ENCODE measurements around the gene F11R. TPM values are rescaled to one million over a fixed set of nuclear protein-coding genes. Genes with fewer than 3 reads are reported as not detected.

F11R gene
- total and polyA plus RNA-seq, 2 of the 13 experiments (the other 11 are each of a cell fraction or from before 2014, with no cell fraction given) = 95.8 to 105 TPM

DNA sequence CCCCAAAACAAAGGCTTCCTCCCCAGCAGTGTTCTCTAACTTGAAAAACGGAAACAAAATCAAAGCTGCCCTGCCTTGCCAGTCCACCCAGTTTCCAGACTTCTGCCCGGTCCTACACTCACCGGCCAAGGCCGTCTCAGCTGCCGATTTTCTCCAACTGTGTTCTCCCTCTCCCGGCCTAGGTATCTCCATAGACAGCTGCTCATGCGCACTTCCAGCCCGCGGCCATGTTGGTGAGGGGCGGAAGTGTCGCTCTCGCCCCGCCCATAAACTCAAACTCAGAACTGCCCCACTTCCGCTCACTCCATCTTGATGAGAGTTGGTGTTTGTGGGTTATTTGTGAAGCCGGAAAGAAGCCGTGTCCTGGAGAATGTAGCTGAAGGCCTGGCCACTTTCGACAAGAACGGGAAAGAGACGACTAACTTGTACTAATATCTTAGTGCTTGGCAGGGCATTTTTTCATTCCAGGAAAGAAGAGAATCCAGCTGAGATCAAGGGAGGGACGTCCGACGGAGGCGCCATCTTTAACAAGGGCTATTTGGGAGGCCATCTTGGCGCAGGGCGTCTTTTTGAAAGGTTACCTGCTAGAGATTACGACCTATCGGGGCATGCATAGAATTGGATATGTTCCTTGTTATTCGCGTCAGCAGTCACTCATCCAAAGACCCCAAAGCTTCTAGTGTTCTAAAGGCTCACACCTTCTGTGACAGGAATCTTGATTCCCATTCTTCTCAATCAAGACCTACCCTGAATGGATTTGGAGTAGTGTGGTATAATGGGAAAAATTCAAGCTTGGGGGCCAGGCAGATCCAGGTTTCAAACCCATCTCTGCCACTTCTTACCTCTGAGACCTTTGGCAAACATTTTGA is 25.0 kb upstream of the F11R start, which contains the start of gene USF1 (continued):
- TF ChIP-seq POGK (CRISPR knock-in tag; conservative IDR thresholded peaks at IDR 0.05) (0 out of 2 replicates have a peak, but pooled peaks have one; percentile 5), TOE1 (CRISPR knock-in tag; IDR thresholded peaks at IDR 0.05) (no peak), ZNF766 (CRISPR knock-in tag; IDR thresholded peaks at IDR 0.05; ENCODE audit: borderline replicate concordance) (no peak), ZFP41 (CRISPR knock-in tag; IDR thresholded peaks at IDR 0.05; ENCODE audit: borderline replicate concordance) (no peak), POLR2AphosphoS5 (IDR thresholded peaks at IDR 0.05; ENCODE audit: low read depth, low read length) (peak; percentile 91), ZBTB26 (CRISPR knock-in tag; IDR thresholded peaks at IDR 0.05; ENCODE audit: borderline replicate concordance) (no peak), TSC22D2 (CRISPR knock-in tag; IDR thresholded peaks at IDR 0.05; ENCODE audit: borderline replicate concordance) (no peak; the same call in 1 of the 2 replicates), RAD51 (IDR thresholded peaks at IDR 0.05; ENCODE audit: borderline replicate concordance) (no peak), TCF12 (IDR thresholded peaks at IDR 0.05) (no peak), TCF12 (CRISPR knock-in tag; IDR thresholded peaks at IDR 0.05) (no peak), PAWR (CRISPR knock-in tag; IDR thresholded peaks at IDR 0.05; ENCODE audit: borderline replicate concordance) (no peak), MAFF (IDR thresholded peaks at IDR 0.05; ENCODE audit: low read depth, low read length) (no peak; the same call in 1 of the 2 replicates), ZNF180 (CRISPR knock-in tag; IDR thresholded peaks at IDR 0.05; ENCODE audit: borderline replicate concordance, low read depth) (no peak), TAF1 (CRISPR knock-in tag; IDR thresholded peaks at IDR 0.05) (peak; percentile 76), ZNF552 (CRISPR knock-in tag; IDR thresholded peaks at IDR 0.05; ENCODE audit: borderline replicate concordance) (no peak)
- TF ChIP-seq, protein P1, sequence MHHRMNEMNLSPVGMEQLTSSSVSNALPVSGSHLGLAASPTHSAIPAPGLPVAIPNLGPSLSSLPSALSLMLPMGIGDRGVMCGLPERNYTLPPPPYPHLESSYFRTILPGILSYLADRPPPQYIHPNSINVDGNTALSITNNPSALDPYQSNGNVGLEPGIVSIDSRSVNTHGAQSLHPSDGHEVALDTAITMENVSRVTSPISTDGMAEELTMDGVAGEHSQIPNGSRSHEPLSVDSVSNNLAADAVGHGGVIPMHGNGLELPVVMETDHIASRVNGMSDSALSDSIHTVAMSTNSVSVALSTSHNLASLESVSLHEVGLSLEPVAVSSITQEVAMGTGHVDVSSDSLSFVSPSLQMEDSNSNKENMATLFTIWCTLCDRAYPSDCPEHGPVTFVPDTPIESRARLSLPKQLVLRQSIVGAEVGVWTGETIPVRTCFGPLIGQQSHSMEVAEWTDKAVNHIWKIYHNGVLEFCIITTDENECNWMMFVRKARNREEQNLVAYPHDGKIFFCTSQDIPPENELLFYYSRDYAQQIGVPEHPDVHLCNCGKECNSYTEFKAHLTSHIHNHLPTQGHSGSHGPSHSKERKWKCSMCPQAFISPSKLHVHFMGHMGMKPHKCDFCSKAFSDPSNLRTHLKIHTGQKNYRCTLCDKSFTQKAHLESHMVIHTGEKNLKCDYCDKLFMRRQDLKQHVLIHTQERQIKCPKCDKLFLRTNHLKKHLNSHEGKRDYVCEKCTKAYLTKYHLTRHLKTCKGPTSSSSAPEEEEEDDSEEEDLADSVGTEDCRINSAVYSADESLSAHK (CRISPR knock-in tag; IDR thresholded peaks at IDR 0.05; ENCODE audit: borderline replicate concordance) = no peak
- TF ChIP-seq, protein P2, sequence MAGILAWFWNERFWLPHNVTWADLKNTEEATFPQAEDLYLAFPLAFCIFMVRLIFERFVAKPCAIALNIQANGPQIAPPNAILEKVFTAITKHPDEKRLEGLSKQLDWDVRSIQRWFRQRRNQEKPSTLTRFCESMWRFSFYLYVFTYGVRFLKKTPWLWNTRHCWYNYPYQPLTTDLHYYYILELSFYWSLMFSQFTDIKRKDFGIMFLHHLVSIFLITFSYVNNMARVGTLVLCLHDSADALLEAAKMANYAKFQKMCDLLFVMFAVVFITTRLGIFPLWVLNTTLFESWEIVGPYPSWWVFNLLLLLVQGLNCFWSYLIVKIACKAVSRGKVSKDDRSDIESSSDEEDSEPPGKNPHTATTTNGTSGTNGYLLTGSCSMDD (CRISPR knock-in tag; IDR thresholded peaks at IDR 0.05) = no peak
- TF ChIP-seq, protein P3, sequence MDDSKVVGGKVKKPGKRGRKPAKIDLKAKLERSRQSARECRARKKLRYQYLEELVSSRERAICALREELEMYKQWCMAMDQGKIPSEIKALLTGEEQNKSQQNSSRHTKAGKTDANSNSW (CRISPR knock-in tag; IDR thresholded peaks at IDR 0.05; ENCODE audit: borderline replicate concordance) = no peak
- TF ChIP-seq, protein P4, sequence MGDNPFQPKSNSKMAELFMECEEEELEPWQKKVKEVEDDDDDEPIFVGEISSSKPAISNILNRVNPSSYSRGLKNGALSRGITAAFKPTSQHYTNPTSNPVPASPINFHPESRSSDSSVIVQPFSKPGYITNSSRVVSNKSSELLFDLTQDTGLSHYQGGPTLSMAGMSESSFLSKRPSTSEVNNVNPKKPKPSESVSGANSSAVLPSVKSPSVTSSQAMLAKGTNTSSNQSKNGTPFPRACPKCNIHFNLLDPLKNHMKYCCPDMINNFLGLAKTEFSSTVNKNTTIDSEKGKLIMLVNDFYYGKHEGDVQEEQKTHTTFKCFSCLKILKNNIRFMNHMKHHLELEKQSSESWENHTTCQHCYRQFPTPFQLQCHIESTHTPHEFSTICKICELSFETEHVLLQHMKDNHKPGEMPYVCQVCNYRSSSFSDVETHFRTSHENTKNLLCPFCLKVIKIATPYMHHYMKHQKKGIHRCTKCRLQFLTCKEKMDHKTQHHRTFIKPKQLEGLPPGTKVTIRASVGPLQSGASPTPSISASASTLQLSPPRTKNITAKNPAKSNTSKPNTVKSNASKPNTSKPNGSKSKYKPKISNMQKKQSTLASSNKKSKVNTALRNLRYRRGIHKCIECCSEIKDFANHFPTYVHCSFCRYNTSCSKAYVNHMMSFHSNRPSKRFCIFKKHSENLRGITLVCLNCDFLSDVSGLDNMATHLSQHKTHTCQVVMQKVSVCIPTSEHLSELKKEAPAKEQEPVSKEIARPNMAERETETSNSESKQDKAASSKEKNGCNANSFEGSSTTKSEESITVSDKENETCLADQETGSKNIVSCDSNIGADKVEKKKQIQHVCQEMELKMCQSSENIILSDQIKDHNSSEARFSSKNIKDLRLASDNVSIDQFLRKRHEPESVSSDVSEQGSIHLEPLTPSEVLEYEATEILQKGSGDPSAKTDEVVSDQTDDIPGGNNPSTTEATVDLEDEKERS (CRISPR knock-in tag; IDR thresholded peaks at IDR 0.05) = peak; percentile 98

Measured in HepG2 (cell line).